ENCODE data around the gene SLC4A3. TPM values are rescaled to one million over a fixed set of nuclear protein-coding genes. Genes with fewer than 3 reads are reported as not detected.

The SLC4A3 gene
- total RNA-seq, 1 experiment from 2014 or later = 11.6 TPM

GRCh38 chr2:219613461-219614070, 13.9 kb upstream of the SLC4A3 start:
- Histone ChIP-seq H4K20me1 (ENCODE audit: low read length) (no peaks in the 10 kb centered on the region), H3K27ac (ENCODE audit: low read length) (no peak overlapping the region), H3K4me3 (ENCODE audit: low read length) (no peak overlapping the region), H2AFZ (ENCODE audit: low read length) (no peak overlapping the region), H3K4me2 (ENCODE audit: low read length) (no peak overlapping the region), H3F3A (ENCODE audit: low read length, unreplicated experiment) (no peaks in the 10 kb centered on the region), H3K27me3 (ENCODE audit: low read length) (no peaks in the 10 kb centered on the region), H3K9me3 (ENCODE audit: low read length) (no peaks in the 10 kb centered on the region), H3K36me3 (ENCODE audit: low read depth, low read length) (0 out of 2 replicates have a peak, but pooled peaks cover 2% of the 10 kb centered on the region), H3K79me2 (ENCODE audit: low read length) (no peaks in the 10 kb centered on the region), H3K9me2 (replicated peaks; ENCODE audit: low read length) (no peaks in the 10 kb centered on the region), H3K4me1 (ENCODE audit: insufficient read depth, low read length) (no peaks in the 10 kb centered on the region), H3K9ac (ENCODE audit: low read length) (no peak overlapping the region)
- intact Hi-C loops (cut with micrococcal nuclease) = no loop called here
- DNase-seq (no peak), ATAC-seq (no peak)
- TF ChIP-seq EZH2 (IDR thresholded peaks at IDR 0.05; ENCODE audit: low read length, unreplicated experiment) (no peak), CTCF (conservative IDR thresholded peaks at IDR 0.05; ENCODE audit: low read depth, low read length) (no peak), EZH2phosphoT487 (IDR thresholded peaks at IDR 0.05; ENCODE audit: borderline replicate concordance, low read length) (no peak)
- POLR2A ChIA-PET (ENCODE audit: unreplicated experiment) = no interaction called here
- CTCF ChIA-PET = no interaction called here
- no TSS peak for BruUV-seq (replicated peaks)

DNA sequence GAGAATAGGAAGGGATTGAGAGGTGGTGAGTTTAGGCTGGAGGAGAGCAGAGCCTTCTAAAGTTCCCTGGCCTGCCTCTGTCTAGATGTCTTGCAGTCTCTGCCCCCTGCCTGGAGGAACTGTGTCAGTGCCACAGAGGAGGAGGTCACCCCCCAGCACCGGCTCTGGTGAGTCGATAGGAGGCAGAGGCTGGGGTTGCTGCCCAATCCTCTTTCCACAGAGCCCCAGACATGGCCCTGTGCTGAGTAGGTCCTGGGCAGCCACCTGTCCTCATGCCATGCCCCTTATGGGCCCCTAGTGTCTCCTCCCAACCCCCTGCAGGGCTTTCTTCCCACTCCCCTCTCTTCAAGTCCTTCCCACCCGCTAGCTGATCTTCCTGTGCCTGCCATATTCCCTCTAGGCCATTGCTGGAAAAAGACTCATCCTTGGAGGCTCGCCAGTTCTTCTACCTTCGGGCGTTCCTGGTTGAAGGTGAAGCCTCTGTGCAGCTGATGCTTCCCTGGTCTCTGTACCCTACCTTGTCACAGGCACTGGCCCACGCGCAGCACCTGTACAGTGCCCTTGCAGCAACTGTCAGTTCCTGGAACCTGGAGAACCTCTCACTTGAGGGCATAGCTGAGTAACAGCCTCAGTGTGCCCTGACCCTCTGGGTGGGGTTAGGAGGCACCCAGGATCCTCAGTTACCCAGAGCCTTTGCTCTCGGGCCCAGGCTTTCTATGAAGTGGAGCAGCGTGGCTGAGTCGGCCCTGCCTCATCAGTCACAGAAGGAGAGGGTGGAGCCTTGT, 13.2 kb upstream of the SLC4A3 start:
- no peak overlapping the region for H3K4me3 ChIP-seq (ENCODE audit: low read length)
- 0 out of 2 replicates have a peak, but pooled peaks cover 2% of the 10 kb centered on the region for H3K36me3 ChIP-seq (ENCODE audit: low read depth, low read length)
- no peaks in the 10 kb centered on the region for H4K20me1 ChIP-seq (ENCODE audit: low read length)
- H3K27ac ChIP-seq (ENCODE audit: low read length) = no peak overlapping the region
- H3K9ac ChIP-seq (ENCODE audit: low read length) = no peak overlapping the region
- no peaks in the 10 kb centered on the region for H3K79me2 ChIP-seq (ENCODE audit: low read length)
- no peaks in the 10 kb centered on the region for H3K9me3 ChIP-seq (ENCODE audit: low read length)
- H3F3A ChIP-seq (ENCODE audit: low read length, unreplicated experiment) = no peaks in the 10 kb centered on the region
- ATAC-seq = no peak
- ChIA-PET POLR2A (ENCODE audit: unreplicated experiment) (no interaction called here), CTCF (no interaction called here)
- no peaks in the 10 kb centered on the region for H3K4me1 ChIP-seq (ENCODE audit: insufficient read depth, low read length)
- H3K27me3 ChIP-seq (ENCODE audit: low read length) = no peaks in the 10 kb centered on the region
- no TSS peak for BruUV-seq (replicated peaks)
- no peak overlapping the region for H3K4me2 ChIP-seq (ENCODE audit: low read length)
- TF ChIP-seq CTCF (conservative IDR thresholded peaks at IDR 0.05; ENCODE audit: low read depth, low read length) (no peak), EZH2phosphoT487 (IDR thresholded peaks at IDR 0.05; ENCODE audit: borderline replicate concordance, low read length) (no peak), EZH2 (IDR thresholded peaks at IDR 0.05; ENCODE audit: low read length, unreplicated experiment) (no peak)
- H3K9me2 ChIP-seq (replicated peaks; ENCODE audit: low read length) = no peaks in the 10 kb centered on the region
- no peak for DNase-seq
- intact Hi-C loops (cut with micrococcal nuclease) = no loop called here
- H2AFZ ChIP-seq (ENCODE audit: low read length) = no peak overlapping the region

DNA sequence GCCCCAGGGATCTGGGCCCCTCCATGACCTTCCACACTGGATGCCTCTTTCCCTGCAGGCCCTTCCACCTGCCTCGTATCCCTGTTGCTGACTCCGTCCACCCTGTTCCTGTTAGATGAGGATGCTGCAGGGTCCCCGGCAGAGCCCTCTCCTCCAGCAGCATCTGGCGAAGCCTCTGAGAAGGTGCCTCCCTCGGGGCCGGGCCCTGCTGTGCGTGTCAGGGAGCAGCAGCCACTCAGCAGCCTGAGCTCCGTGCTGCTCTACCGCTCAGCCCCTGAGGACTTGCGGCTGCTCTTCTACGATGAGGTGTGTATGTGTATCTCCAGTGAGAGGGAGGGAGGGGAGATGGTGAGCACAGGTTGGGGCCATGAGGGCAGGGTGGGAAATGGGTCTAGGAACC, 12.4 kb upstream of the SLC4A3 start:
- intact Hi-C loops (cut with micrococcal nuclease) = no loop called here
- no peak for DNase-seq
- TF ChIP-seq EZH2phosphoT487 (IDR thresholded peaks at IDR 0.05; ENCODE audit: borderline replicate concordance, low read length) = no peak
- no peak for TF ChIP-seq CTCF (conservative IDR thresholded peaks at IDR 0.05; ENCODE audit: low read depth, low read length)
- no peak for TF ChIP-seq EZH2 (IDR thresholded peaks at IDR 0.05; ENCODE audit: low read length, unreplicated experiment)
- ChIA-PET CTCF (no interaction called here), POLR2A (ENCODE audit: unreplicated experiment) (no interaction called here)
- no peaks in the 10 kb centered on the region for H3K9me3 ChIP-seq (ENCODE audit: low read length)
- H4K20me1 ChIP-seq (ENCODE audit: low read length) = no peaks in the 10 kb centered on the region
- no peak for ATAC-seq
- no peak overlapping the region for H3K27ac ChIP-seq (ENCODE audit: low read length)
- no peak overlapping the region for H2AFZ ChIP-seq (ENCODE audit: low read length)
- H3K4me3 ChIP-seq (ENCODE audit: low read length) = no peak overlapping the region
- H3K9me2 ChIP-seq (replicated peaks; ENCODE audit: low read length) = no peaks in the 10 kb centered on the region
- H3K9ac ChIP-seq (ENCODE audit: low read length) = no peak overlapping the region
- H3K4me1 ChIP-seq (ENCODE audit: insufficient read depth, low read length) = no peaks in the 10 kb centered on the region
- no peaks in the 10 kb centered on the region for H3F3A ChIP-seq (ENCODE audit: low read length, unreplicated experiment)
- 0 out of 2 replicates have a peak, but pooled peaks cover 2% of the 10 kb centered on the region for H3K36me3 ChIP-seq (ENCODE audit: low read depth, low read length)
- no peaks in the 10 kb centered on the region for H3K79me2 ChIP-seq (ENCODE audit: low read length)
- H3K4me2 ChIP-seq (ENCODE audit: low read length) = no peak overlapping the region
- BruUV-seq (replicated peaks) = no TSS peak
- no peaks in the 10 kb centered on the region for H3K27me3 ChIP-seq (ENCODE audit: low read length)
